Muscle layer of colon (tissue), 2 donors: Measurements from ENCODE around the gene XYLT2.

ENCODE experiments used
- H3K27ac ChIP-seq: one replicate; pipeline ENCODE4 v1.7.0; 2013; ENCODE audit warnings: low read depth, mild to moderate bottlenecking, low read length, moderate library complexity
- H3K27me3 ChIP-seq, 2 donors: one replicate each; pipeline ENCODE4 v1.7.0; 2013; ENCODE audit warnings: low read length in 2 of 2, mild to moderate bottlenecking in 2 of 2; ENCODE audit not compliant: insufficient read depth in 2 of 2, control insufficient read depth in 1 of 2
- H3K36me3 ChIP-seq: one replicate; pipeline ENCODE4 v1.7.0; 2013; ENCODE audit warnings: mild to moderate bottlenecking, low read length; ENCODE audit not compliant: insufficient read depth
- H3K4me1 ChIP-seq: one replicate; pipeline ENCODE4 v1.7.0; 2013; ENCODE audit warnings: mild to moderate bottlenecking, low read length; ENCODE audit not compliant: insufficient read depth
- H3K4me3 ChIP-seq, 2 donors: one replicate each; pipeline ENCODE4 v1.7.0; 2013; ENCODE audit warnings: low read length in 2 of 2, low read depth in 1 of 2, mild to moderate bottlenecking in 1 of 2, moderate library complexity in 1 of 2
- H3K9ac ChIP-seq: one replicate; pipeline ENCODE4 v1.7.0; 2013; ENCODE audit warnings: low read length
- H3K9me3 ChIP-seq: one replicate; pipeline ENCODE4 v1.7.0; 2013; ENCODE audit warnings: mild to moderate bottlenecking, low read length
- donor health status: abdominal sarcoma.
- donor health status: Adenocarcinoma of cecum.

Gene XYLT2

DNA sequence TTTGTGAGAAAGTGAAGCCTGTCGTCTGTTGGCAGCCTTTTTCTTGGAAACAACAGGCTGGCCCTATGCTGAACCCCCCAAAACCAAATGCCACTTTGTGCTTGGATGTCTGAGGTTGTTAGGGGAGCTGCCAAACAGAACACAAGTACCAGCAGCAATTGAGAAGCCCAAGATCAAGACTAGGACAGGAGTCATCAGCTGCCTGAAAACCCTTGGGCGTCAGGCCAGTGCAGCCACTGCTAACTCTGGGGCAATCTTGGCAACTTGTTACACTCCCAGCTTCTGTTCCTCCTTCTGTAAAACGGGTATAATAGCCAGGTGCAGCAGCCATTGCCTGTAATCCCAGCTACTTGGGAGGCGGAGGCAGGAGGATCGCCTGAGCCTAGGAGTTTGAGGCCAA, 60.7 kb downstream of the XYLT2 start:
- Histone ChIP-seq H3K9me3 (no peaks in the 10 kb centered on the region), H3K27me3 (peaks cover 0 to 4% of the 10 kb centered on the region in 2 donors), H3K36me3 (no peaks in the 10 kb centered on the region), H3K4me3 (no peak overlapping the region), H3K4me1 (no peaks in the 10 kb centered on the region), H3K27ac (no peak overlapping the region), H3K9ac (no peak overlapping the region)

DNA sequence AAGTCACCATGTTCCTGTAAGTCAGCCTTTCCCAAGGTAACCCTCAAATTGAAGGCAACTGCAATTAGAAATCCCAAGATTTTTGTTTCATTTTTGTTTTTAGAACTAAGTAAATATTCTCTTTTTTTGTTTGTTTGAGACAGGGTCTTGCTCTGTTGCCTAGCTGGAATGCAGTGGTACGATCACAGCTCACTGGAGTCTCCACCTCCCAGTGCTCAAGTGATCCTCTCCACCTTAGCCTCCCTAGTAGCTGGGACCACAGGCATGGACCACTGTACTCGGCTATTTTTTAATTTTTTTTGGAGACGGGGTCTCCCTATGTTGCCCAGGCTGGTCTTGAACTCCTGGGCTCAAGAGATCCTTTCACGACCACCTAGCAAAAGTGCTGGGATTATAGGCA, 62.0 kb downstream of the XYLT2 start:
- Histone ChIP-seq H3K9ac (no peak overlapping the region), H3K9me3 (no peaks in the 10 kb centered on the region), H3K27me3 (peaks cover 0 to 4% of the 10 kb centered on the region in 2 donors), H3K36me3 (no peaks in the 10 kb centered on the region), H3K4me1 (no peaks in the 10 kb centered on the region), H3K27ac (no peak overlapping the region), H3K4me3 (no peak overlapping the region)
